ENCODE data around the gene TST. TPM values are rescaled to one million over a fixed set of nuclear protein-coding genes. Genes with fewer than 3 reads are reported as not detected.

TST gene
- total and polyA plus RNA-seq, 2 of the 8 experiments (the other 6 are each of a cell fraction or from before 2014, with no cell fraction given), result 22.6 to 61.6 TPM

GRCh38 chr22:37011472-37011871 lies 7.8 kb downstream of the TST start (continued):
- no peak for TF ChIP-seq RAD21 (IDR thresholded peaks at IDR 0.05 in 1 of 2, conservative IDR thresholded peaks at IDR 0.05 in 1 of 2; ENCODE audit: low read depth in 2 of 2, low read length in 2 of 2)

Data from H1 (cell line).